ENCODE data around the gene HS2ST1.

DNA sequence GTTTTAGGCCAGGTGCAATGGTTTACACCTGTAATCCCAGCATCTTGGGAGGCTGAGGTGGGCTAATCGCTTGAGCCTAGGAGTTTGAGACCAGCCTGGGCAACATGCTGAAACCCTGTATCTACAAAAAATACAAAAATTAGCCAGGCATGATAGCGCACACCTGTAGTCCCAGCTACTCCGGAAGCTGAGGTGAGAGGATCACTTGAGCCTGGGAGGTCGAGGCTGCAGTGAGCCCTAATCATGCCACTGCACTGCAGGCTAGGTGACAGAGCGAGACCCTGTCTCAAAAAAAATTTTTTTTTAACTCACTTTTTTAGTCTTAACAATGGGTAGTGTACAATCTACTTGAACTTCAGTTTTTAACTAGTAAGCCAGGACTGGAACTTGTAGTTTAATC lies 137.5 kb downstream of the HS2ST1 start:
- TF ChIP-seq, protein P1, sequence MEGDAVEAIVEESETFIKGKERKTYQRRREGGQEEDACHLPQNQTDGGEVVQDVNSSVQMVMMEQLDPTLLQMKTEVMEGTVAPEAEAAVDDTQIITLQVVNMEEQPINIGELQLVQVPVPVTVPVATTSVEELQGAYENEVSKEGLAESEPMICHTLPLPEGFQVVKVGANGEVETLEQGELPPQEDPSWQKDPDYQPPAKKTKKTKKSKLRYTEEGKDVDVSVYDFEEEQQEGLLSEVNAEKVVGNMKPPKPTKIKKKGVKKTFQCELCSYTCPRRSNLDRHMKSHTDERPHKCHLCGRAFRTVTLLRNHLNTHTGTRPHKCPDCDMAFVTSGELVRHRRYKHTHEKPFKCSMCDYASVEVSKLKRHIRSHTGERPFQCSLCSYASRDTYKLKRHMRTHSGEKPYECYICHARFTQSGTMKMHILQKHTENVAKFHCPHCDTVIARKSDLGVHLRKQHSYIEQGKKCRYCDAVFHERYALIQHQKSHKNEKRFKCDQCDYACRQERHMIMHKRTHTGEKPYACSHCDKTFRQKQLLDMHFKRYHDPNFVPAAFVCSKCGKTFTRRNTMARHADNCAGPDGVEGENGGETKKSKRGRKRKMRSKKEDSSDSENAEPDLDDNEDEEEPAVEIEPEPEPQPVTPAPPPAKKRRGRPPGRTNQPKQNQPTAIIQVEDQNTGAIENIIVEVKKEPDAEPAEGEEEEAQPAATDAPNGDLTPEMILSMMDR (IDR thresholded peaks at IDR 0.05) = no peak
- TF ChIP-seq POLR2A (IDR thresholded peaks at IDR 0.05; ENCODE audit: low read length) = no peak
